ENCODE results near the gene AGAP4.
"Not testable (repeated sequence)": the region's sequence is repeated elsewhere in the genome, so short reads cannot be mapped to it uniquely, and the experiment has no call there.

AGAP4 gene

GRCh38 chr10:45847400-45847799, at the start of gene AGAP4:
Gene AGAP4, minus strand, starts transcription at chr10:45847500. Its CDS starts 153 bp downstream, at chr10:45847347.
- DNase-seq (ENCODE audit: low read depth), result not testable (repeated sequence)

DNA sequence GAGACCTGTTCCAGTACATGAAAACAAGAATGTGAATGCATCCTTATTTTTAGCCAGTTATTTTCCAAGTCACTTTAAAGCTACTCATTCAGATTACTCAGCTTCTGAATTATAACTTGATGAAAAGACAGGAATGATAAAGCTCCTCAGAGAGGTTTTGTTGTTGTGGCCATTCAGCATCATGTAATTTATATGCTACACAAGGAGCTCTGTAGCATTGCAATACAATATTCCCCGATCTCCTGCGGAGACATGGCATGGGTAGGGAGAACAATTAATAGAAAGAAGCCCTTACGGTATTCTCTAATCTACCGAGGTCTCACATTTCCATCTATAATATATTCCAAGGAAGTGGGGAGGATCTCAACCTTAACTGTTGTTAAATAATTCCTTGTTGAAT, 43.4 kb upstream of the AGAP4 start:
- DNase-seq (ENCODE audit: low read depth), result not testable (repeated sequence)

- DNase-seq (ENCODE audit: low read depth), result not testable (repeated sequence)
These were observed 42.4 kb upstream of the AGAP4 start for GRCh38 chr10:45889539-45890230.

DNA sequence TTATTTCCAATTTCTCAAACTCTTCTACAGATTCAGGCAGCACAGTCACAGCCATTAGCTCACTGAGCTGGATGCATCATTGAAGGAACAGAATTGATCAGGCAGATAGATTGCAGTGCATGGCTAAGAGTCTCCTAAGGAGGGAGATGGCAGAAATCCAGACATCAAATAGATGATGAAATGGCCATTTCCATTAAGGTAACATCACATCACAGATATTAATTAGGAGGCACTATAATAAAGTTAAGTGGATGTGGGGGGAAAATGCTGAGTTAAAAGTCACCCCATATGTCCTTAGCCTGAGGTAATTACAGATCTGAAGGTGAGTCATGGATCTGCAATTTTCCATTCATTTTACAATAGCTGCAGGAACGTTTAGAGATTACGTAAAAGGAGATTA, 35.6 kb upstream of the AGAP4 start:
- not testable (repeated sequence) for DNase-seq (ENCODE audit: low read depth)

DNA sequence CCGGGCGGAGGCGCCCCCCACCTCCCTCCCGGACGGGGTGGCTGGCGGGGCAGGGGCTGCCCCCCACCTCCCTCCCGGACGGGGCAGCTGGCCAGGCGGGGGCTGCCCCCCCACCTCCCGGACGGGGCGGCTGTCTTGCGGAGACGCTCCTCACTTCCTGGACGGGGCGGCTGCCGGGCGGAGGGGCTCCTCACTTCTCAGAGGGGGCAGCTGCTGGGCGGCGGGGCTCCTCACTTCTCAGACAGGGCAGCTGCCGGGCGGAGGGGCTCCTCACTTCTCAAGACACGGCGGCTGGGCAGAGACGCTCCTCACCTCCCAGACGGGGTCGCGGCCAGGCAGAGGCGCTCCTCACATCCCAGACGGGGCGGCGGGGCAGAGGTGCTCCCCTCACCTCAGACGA, 18.1 kb upstream of the AGAP4 start:
- DNase-seq (ENCODE audit: low read depth), result not testable (repeated sequence)

- not testable (repeated sequence) for DNase-seq (ENCODE audit: low read depth)
These were observed 17.0 kb upstream of the AGAP4 start for GRCh38 chr10:45864264-45864663.

DNA sequence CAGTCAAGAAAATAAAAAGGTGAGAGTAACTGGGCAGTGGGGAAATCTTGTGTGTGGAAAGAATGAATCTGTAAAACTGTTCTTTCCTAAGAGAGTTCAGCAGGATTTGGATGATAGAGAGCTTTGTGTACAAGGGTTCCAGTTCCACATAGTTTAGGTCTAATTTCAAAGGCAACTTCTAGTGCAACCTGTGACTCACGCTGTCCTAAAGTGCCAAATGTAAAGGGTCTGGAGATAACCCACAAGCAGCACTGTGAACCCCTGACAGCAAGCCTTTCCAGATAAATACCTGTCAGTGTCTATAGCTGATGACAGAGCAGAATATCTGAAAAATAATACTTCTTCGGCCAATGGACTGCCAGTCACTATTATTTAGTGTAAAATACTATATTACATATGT, 16.3 kb upstream of the AGAP4 start:
- DNase-seq (ENCODE audit: low read depth), result not testable (repeated sequence)

DNA sequence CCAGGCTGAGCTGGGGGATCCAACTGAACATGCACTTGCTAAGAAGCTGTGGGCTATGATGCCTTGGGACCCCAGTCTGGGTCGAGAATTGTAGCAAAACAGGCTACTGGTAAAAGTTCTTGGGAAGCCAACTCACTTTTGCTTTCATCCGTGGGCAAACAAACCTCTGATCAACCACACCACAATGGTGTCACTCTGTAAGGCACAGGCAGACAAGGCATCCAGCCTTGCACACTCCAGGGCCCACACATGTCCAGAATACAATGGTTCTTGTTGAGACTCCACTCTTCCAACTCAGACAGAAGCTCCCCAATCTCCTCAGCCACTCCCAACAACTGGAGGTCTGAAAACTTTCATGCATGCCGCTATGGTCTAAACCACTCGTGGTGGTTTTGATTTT, 10.6 kb upstream of the AGAP4 start:
- DNase-seq (ENCODE audit: low read depth), result not testable (repeated sequence)

DNA sequence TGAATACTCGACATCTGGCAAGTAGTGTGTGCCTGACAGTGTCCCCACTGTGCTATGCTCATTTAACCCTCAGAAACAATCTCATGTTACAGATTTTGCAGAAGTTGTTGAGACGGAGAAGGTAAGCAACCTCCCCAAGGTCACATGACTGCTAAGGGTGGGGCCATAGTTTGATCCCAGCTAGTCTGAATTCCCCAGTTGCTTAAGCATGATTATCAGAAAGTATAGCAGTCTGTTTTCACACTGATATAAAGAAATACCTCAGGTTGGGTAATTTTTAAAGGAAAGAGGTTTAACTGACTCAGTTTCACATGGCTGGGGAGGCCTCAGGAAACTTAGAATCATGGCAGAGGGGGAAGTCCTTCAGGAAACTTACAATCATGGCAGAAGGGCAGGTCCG, 1.2 kb upstream of the AGAP4 start:
- not testable (repeated sequence) for DNase-seq (ENCODE audit: low read depth)

DNA sequence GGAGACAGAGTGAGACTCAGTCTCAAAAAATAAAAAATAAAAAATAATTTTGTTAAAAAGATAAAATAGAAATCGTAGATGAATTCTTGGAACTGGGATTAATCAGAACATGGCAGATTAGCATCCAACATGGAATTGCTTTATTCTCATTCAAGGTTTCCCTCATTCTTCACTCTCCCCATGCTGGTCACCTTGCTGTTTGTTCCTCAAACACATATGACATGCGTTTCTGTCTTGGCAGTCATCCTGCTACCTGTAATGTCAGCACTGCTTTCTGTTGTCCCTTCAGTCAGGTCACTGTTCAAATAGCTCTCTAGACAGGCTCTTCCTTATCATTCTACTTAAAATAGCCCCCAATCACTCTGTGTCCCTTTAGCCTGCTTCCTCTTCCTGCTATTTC, 24.4 kb downstream of the AGAP4 start:
- DNase-seq (ENCODE audit: low read depth), result not testable (repeated sequence)

- DNase-seq (ENCODE audit: low read depth), result not testable (repeated sequence)
These were observed 27.0 kb downstream of the AGAP4 start for GRCh38 chr10:45820107-45820830.

GRCh38 chr10:45819552-45819951, 27.7 kb downstream of the AGAP4 start:
- DNase-seq (ENCODE audit: low read depth), result no peak

DNA sequence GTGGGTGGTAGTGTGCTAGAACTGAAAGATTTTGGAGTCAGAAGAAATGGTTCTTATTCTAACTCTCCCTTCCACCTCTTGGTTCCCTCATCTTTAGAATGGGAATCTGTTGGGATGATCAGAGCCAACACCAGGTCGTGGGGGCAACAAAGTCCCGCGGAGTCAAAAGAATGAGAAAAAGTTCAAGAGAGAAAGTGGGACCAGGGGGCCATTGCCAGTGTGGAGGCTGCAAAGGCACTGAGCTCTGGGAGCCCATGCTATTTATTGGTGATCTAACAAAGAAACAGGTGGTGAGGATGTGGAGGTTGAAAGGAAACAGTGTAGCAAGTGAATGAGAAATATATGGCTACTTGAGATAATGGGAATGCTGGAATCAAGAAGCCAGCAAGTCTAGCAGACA, 29.4 kb downstream of the AGAP4 start:
- no peak for DNase-seq (ENCODE audit: low read depth)

DNA sequence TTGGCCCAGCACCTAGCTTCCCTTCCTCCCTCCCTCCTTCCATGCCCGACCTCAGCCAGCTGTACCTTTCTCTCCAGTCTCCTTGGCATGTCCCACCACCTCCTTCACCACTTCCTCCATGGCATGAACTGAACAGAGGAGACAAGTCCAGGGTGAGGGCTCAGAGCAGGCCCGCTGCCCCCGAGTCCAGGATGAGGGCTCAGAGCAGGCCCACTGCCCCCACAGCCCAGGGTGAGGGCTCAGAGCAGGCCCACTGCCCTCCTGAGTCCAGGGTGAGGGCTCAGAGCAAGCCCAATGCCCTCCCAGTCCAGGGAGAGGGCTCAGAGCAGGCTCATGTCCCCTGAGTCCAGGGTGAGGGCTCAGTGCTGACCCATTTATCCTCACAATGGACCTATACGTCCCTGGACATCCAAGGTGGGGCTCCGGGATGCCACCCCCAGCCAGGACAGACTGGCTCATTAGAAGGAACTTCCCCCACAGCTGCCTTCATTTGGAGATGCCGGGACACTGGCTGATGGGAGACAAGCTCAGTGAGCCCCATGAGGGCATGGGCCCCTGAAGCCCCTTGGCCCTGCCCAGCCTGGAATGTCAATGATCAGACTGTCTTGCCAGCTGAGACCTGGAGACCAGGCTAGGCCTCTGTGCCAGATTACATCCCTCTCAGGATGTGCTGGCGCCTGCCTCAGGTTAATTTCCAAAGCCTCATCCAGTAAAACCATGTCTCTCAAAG, 30.0 kb downstream of the AGAP4 start:
- DNase-seq (ENCODE audit: low read depth), result no peak

- DNase-seq (ENCODE audit: low read depth), result not testable (repeated sequence)
These were observed 33.2 kb downstream of the AGAP4 start for GRCh38 chr10:45814146-45814545.

DNA sequence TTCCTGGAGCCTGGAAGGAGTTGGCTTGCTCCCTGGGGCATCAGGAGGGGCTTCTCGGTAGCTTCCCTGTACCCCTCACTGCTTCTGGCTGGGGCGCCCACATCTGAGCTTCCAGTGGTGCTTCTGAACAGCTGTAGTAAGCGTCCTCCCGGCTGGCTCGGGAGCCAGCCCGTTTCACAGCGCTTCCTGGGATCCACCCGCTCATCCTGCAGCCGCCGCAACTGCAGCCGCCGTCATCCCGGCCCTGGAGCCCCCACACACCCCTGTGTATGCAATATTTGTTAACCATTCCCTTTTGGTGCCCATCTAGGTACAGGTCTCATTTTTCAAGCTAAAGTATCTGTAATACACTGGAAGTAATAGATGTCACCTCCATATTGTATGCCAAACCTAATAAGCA, 34.3 kb downstream of the AGAP4 start:
- DNase-seq (ENCODE audit: low read depth), result not testable (repeated sequence)

GRCh38 chr10:45811075-45811474, 36.2 kb downstream of the AGAP4 start:
- no peak for DNase-seq (ENCODE audit: low read depth)

DNA sequence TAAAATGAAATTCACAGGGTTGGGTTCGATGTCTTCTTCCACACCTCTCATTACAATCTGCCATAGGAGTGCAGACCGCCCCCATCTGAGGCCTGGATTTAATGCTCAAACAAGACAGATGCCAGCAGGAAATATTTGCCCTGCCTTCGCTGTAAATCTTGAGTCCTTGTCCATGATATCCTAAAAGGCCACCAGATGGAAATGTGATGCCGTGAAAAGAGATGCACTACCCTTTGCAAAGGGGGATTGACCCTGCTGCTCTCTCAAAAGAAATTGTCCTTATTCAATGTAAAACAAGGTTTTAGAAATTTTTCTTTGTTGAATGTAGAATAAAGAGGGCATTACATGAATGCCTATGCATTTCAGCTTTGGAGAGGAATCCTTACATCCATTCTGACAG, 37.5 kb downstream of the AGAP4 start:
- DNase-seq (ENCODE audit: low read depth), result no peak

DNA sequence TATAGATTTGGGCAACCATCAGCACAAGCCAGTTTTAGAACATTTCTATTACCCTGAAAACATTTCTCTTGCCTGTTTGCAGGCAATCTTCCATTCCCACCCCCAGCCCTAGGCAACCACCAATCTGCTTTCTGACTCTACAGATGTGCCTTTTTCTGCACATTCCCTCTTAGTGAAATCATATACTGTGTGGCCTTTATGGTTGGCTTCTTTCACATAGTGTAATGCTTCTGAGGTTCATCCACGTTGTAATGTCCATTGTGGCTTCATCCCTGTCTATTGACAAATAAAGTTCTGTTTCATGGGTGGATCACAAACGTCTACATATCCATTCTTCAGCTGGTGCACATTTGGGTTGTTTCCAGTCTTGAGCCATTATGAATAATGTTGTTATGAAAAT, 42.3 kb downstream of the AGAP4 start:
- DNase-seq (ENCODE audit: low read depth), result not testable (repeated sequence)

- not testable (repeated sequence) for DNase-seq (ENCODE audit: low read depth)
These were observed 44.0 kb downstream of the AGAP4 start for GRCh38 chr10:45803060-45804010.

DNA sequence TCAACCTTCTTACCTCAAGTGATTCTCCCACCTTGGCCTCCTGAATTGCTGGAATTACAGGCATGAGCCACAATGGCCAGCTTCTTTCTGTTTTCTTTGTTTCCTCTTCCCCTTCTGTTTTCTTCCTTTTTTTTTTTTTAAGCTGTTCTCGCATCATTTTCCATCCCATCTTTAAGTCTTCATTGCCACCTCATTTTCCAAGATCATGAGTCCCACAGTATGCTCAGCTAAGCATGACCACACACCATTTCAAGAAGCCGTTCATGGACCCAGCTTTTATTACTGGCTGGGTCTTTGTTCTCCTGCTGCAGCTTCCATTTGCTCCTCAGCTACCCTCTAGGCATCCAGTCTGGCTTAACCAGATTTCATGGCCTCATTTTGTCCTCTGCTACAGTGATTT, 52.5 kb downstream of the AGAP4 start:
- DNase-seq (ENCODE audit: low read depth), result not testable (repeated sequence)
